ENCODE measurements around the gene TNIP1.
A peak's percentile ranks its signal among the peaks of the same experiment; 100 is the strongest.

TNIP1 gene

DNA sequence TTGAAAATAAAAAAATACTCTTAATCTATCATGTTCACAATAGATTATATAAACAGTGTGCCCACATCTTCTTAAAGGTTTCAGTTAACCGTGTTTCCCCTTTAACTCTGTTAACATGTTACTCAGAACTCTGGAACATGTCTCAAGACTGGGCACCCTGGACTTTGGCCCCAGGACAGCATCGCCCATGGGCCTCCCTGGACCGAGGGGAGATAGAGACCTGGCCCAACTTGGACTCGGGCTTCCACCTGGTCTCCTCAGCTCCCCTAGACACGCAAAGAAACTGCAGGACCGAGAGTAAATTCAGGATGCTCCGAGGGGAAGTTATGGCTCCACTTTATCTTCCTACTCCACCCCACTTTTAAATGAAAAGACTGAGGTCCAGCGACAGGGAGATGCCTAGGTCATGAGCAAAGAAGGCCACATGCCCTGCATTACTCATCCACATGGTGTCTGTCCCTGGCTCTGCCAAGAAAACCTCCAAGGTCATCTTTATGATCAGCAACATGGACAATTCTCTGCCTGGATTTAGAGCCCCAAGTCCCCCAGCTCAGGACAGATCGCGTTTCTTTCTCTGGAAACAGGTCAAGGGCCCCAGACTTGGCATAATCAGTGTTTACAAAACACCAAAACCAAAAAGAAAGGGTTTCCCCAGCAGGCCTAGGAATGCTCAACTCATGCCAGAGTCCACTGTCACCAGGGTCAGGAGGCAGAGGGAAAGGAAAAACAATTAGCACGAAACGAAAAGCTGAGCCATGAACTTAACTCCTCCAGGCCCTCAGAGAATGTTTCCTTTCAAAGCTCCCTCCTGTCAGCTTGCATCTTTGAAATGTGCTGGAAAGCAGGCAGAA lies 43.0 kb downstream of the TNIP1 start:
- no peak for DNase-seq

- peak; percentile 47 for DNase-seq
These were observed 44.3 kb downstream of the TNIP1 start for GRCh38 chr5:151036556-151036955.

DNA sequence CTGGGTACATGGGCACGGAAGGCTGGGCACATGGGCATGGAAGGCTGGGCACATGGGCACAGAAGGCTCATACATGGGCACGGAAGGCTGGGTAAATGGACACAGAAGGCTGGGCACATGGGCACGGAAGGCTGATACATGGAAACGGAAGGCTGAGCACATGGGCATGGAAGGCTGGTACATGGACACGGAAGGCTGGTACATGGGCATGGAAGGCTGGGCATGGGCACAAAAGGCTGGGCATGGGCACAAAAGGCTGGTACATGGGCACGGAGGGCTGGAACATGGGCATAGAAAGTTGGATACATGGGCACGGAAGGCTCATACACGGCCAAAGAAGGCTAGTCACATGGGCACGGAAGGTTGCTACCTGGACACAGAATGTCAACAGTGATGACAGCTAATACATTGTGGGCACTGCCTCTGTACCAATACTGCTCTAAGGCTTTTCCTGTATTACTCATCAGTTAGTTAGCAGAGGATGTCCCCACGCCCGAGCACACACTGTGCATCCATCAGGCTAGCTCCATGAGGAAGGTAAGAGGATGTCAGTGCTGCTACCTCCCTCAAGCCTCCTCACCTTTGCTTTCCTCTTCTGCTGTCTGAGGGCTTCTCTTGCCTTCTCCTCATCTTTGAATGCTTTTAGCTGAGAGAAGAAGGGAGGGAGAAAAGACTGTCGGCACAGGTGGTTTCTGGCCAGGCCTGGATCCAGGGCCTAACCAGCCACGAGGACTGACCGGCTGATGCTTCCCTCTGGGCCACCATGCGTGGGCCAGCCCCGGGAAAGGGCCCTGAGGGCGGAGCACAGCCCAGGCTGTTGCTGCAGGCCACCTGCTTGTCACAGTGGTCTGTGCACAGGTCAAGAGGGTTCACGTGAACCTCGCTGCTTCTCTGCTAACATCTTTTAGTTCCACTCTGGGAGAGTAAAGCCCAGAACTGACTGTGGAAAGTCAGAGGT lies 46.1 kb downstream of the TNIP1 start:
- DNase-seq, result no peak

GRCh38 chr5:151033217-151033934 lies 47.5 kb downstream of the TNIP1 start:
- DNase-seq, result no peak

DNA sequence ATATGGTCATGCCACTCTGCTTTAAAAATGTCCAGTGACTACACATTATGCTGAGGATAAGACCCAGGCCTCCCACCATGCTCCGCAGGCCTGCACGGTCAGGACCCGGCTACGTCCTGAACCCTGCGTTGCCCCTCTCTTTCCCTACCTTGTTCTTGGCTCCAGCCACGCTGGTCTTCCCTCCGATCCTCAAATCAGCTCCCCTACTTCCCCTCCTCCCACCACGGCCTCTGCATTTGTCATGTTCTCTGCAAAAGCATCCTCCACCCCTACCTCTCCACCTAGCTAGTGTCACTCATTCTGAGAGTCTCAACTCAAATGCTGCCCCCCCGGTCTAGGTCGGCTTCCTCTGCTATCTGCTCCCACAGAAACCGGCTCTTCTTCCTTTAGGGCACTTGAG lies 49.3 kb downstream of the TNIP1 start:
- no peak for DNase-seq

- DNase-seq, result no peak
These were observed 50.5 kb downstream of the TNIP1 start for GRCh38 chr5:151030379-151030778.

- no peak for DNase-seq
These were observed 50.8 kb downstream of the TNIP1 start for GRCh38 chr5:151030056-151030336.

- DNase-seq, result no peak
These were observed 51.4 kb downstream of the TNIP1 start for GRCh38 chr5:151029179-151030055.

DNA sequence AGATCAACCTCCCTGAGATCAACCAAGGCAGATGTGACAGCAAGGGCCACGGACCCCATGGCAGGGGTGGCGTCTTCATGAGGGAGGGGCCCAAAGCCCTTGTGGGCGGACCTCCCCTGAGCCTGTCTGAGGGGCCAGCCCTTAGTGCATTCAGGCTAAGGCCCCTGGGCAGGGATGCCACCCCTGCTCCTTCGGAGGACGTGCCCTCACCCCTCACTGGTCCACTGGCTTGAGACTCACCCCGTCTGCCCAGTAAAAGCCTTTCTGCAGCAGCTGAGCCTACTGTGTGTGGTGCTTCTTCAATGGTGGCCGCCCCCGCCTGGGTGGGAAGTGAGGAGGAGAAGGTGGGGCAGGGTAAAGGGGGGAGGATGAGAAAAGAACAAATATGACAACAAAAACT lies 52.1 kb downstream of the TNIP1 start:
- no peak for DNase-seq

GRCh38 chr5:151027961-151028479 lies 52.8 kb downstream of the TNIP1 start:
- DNase-seq, result no peak

DNA sequence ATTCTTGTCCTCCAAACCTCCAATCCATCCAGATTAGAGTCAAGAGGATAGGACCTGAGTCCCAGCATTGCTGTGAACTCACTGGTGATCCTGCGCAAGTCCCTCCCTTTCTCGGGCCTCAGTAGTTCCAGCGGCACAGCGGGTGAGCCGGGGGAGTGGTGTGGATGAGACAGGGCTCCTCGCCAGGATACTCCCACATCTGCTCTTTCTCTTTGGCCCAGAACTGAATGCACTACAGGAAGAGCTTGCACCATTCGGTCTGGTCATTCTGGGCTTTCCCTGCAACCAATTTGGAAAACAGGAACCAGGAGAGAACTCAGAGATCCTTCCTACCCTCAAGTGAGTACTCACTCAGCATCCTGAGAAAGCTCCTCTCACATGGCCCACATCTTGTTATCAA lies 54.2 kb downstream of the TNIP1 start:
- no peak for DNase-seq

DNA sequence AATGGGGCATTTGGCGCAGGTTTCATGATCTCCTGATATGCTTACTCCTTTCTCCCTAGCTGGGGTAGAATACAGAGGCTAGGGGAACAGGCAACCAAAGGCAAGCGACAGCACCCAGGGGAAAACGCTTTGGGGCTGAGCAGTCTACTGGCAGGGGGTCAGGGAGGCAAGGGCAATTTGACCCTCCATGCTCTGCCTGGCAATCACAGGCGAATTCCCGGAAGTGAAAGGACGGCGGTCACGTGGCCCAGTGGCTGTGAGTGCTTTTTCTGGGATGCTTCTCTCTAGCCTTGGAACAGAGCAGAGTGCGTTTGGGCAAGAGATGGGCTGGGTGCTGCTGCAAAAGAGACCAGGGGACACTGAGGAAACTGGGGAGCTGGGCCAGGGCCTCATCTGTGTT lies 54.7 kb downstream of the TNIP1 start:
- no peak for DNase-seq

- no peak for DNase-seq
These were observed 55.6 kb downstream of the TNIP1 start for GRCh38 chr5:151025250-151025606.

DNA sequence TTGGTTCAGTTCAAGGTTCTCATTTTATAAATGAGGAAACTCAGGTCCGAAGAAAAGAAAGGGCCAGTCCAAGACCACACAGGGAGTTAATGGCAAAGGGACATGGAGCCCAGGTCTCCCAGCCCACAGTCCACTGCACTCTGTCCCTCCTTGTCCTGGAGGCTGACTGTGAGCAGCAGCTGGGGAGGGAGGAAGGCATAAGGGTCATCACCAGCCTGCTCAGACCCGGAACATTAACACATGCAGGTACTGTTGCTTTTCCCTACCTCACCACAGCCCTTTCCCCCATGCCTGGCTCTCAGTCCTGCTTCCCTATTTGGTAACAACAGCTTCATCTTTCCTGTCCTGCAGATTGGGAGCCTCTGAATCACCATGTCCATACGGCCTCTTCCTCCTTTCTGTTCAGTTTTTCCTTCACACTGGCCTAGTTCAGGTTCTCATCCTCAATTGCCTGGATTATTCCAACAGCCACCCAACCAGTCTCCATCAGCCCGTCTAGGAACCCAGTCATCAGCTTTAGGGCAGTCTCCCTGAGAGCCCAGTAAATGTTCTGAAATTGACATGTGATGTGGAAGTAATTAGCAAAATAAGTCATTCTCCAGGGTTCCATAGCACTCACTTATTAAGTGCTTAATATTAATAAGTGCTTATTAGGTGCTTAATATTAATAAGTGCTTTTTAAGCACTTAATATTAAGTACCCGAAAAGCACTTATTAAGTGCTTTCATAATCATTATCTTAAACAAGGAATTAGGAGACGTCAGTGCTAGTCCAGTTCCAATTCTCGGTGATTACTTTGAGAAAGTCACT lies 56.2 kb downstream of the TNIP1 start:
- no peak for DNase-seq

GRCh38 chr5:151023651-151024050 lies 57.2 kb downstream of the TNIP1 start:
- DNase-seq, result no peak

GRCh38 chr5:151023047-151023615 lies 57.7 kb downstream of the TNIP1 start:
- DNase-seq, result no peak

DNA sequence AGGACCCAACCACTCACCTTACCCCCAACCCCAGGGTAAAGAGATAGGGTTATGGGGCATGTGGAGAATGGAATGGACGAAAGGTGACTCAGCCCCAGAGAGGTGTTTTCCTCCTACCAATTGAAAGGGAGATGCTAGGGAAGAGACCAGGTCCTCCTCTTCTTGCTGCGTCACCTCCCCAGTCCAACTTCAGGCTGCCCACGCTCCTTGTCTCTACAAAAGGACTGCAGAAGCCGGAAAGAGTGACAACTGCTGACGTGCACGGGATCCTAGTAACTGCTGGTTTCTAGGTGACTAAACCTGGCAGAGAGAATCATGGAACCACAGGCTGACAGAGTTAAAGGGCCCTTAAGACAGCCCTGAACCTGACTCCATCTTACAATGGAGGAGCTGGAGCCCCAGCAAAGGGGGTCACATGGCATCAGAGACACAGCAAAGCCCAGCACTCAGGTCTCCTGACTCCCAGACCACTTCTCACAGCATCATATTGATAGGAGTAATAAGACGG lies 58.3 kb downstream of the TNIP1 start:
- no peak for DNase-seq

DNA sequence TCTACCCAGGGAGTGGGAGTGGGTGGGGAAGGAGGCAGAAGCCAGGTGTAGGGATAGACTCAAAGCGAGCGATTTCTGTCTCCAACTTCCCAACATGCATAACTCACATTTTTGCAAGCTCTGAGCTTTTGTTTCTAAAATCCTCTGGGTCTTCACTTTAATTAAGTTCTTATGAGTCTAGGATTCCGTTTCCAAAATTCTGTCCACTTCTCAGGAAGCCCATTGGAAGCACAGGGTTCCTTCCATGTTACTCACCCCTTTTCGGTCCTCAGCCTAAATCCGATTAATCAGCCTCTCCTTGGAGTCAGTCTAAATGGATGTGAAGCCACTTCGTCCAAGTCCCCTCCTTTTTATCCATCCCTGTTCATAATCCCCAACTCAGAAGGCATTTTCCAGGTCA lies 59.1 kb downstream of the TNIP1 start:
- no peak for DNase-seq

GRCh38 chr5:151020304-151021110 lies 60.3 kb downstream of the TNIP1 start, which contains the start of gene GPX3:
Gene GPX3, plus strand, starts transcription at chr5:151020591. Its CDS starts 64 bp downstream, at chr5:151020655.
- DNase-seq, result no peak

DNA sequence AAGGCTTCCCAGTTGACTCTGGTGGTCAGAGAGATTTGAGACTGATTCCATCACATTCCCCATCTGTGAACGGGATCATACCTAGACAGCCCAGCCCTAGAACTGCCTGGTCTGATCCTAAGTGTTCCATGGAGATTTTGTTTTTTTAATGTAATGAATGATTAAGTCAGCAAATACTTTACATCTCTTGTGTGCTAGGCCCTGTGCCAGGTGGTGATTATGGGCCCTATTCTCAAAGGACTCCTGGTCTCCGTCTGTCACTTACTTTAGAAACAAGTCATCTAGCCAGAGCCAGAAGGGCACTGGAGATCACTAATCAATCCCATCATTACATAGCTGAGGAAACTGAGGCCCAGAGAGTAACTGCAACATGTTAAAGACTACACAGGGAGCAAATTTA lies 61.5 kb downstream of the TNIP1 start:
- DNase-seq, result no peak

Data from NCI-H1417 treated with DMSO at 0.1 percent for 48 hours (cell line).